ENCODE results near the gene HDAC10. TPM values are rescaled to one million over a fixed set of nuclear protein-coding genes. Genes with fewer than 3 reads are reported as not detected.

Gene HDAC10
- total and polyA plus RNA-seq, 2 experiments from 2014 or later, result 23.8 to 30.2 TPM

GRCh38 chr22:50208430-50208938 is 42.6 kb downstream of the HDAC10 start:
- Histone ChIP-seq H3K27ac (no peak overlapping the region), H3K4me2 (no peak overlapping the region), H3K4me3 (no peak overlapping the region), H3K9me3 (ENCODE audit: low read depth) (no peaks in the 10 kb centered on the region), H3K27me3 (no peaks in the 10 kb centered on the region), H3K4me1 (ENCODE audit: insufficient read depth) (no peaks in the 10 kb centered on the region), H4K20me1 (ENCODE audit: insufficient read depth, poor library complexity, severe bottlenecking) (peaks cover 22% of the 10 kb centered on the region), H3K79me2 (peaks cover 62% of the 10 kb centered on the region), H3K9me2 (replicated peaks; ENCODE audit: insufficient read depth) (no peaks in the 10 kb centered on the region), H3K36me3 (replicated peaks; ENCODE audit: insufficient read depth, low read depth) (no peaks in the 10 kb centered on the region), H2AFZ (no peak overlapping the region)
- no peak for TF ChIP-seq CTCF (IDR thresholded peaks at IDR 0.05; ENCODE audit: poor library complexity)
- TF ChIP-seq EZH2phosphoT487 (IDR thresholded peaks at IDR 0.05; ENCODE audit: low read depth, severe bottlenecking, unreplicated experiment), result no peak
- no peak for TF ChIP-seq EZH2 (IDR thresholded peaks at IDR 0.05; ENCODE audit: borderline replicate concordance)
- no peak for DNase-seq (ENCODE audit: low spot score)
- 95% methylated on average over 20 of the region's 22 CpGs for WGBS (ENCODE audit: low lambda C conversion rate, missing lambda C conversion rate)

- no peak for TF ChIP-seq CTCF (IDR thresholded peaks at IDR 0.05; ENCODE audit: poor library complexity)
- no peak for TF ChIP-seq EZH2phosphoT487 (IDR thresholded peaks at IDR 0.05; ENCODE audit: low read depth, severe bottlenecking, unreplicated experiment)
- no peak for TF ChIP-seq EZH2 (IDR thresholded peaks at IDR 0.05; ENCODE audit: borderline replicate concordance)
- Histone ChIP-seq H3K9me2 (replicated peaks; ENCODE audit: insufficient read depth) (no peaks in the 10 kb centered on the region), H3K27me3 (no peaks in the 10 kb centered on the region), H3K4me1 (ENCODE audit: insufficient read depth) (peaks cover 7% of the 10 kb centered on the region), H3K79me2 (peaks cover 62% of the 10 kb centered on the region), H3K4me2 (no peak overlapping the region), H3K9me3 (ENCODE audit: low read depth) (no peaks in the 10 kb centered on the region), H2AFZ (no peak overlapping the region), H3K36me3 (replicated peaks; ENCODE audit: insufficient read depth, low read depth) (no peaks in the 10 kb centered on the region), H4K20me1 (ENCODE audit: insufficient read depth, poor library complexity, severe bottlenecking) (peaks cover 31% of the 10 kb centered on the region), H3K27ac (no peak overlapping the region), H3K4me3 (no peak overlapping the region)
- WGBS (ENCODE audit: low lambda C conversion rate, missing lambda C conversion rate), result 89% methylated on average over 23 of the region's 23 CpGs
- no peak for DNase-seq (ENCODE audit: low spot score)
Measured at GRCh38 chr22:50207383-50208140, 43.5 kb downstream of the HDAC10 start.

- no peaks in the 10 kb centered on the region for H3K9me3 ChIP-seq (ENCODE audit: low read depth)
- H3K27me3 ChIP-seq, result no peaks in the 10 kb centered on the region
- peaks cover 16% of the 10 kb centered on the region for H3K4me1 ChIP-seq (ENCODE audit: insufficient read depth)
- DNase-seq (ENCODE audit: low spot score), result peak; percentile 56
- no peaks in the 10 kb centered on the region for H3K9me2 ChIP-seq (replicated peaks; ENCODE audit: insufficient read depth)
- H3K79me2 ChIP-seq, result peaks cover 62% of the 10 kb centered on the region
- no peak overlapping the region for H3K27ac ChIP-seq
- no peak overlapping the region for H3K4me3 ChIP-seq
- no peaks in the 10 kb centered on the region for H3K36me3 ChIP-seq (replicated peaks; ENCODE audit: insufficient read depth, low read depth)
- 52% methylated on average over 10 of the region's 10 CpGs for WGBS (ENCODE audit: low lambda C conversion rate, missing lambda C conversion rate)
- peaks cover 36% of the 10 kb centered on the region for H4K20me1 ChIP-seq (ENCODE audit: insufficient read depth, poor library complexity, severe bottlenecking)
- H3K4me2 ChIP-seq, result no peak overlapping the region
- H2AFZ ChIP-seq, result no peak overlapping the region
- TF ChIP-seq EZH2 (IDR thresholded peaks at IDR 0.05; ENCODE audit: borderline replicate concordance) (no peak), EZH2phosphoT487 (IDR thresholded peaks at IDR 0.05; ENCODE audit: low read depth, severe bottlenecking, unreplicated experiment) (no peak), CTCF (IDR thresholded peaks at IDR 0.05; ENCODE audit: poor library complexity) (peak; percentile 45)
Measured at GRCh38 chr22:50206599-50206998, 44.5 kb downstream of the HDAC10 start.
